Forelimb muscle (tissue), 1 donor: Measurements from ENCODE around the gene TMEM181. TPM values are rescaled to one million over a fixed set of nuclear protein-coding genes. Genes with fewer than 3 reads are reported as not detected.
"Not testable (repeated sequence)": the region's sequence is repeated elsewhere in the genome, so short reads cannot be mapped to it uniquely, and the experiment has no call there.

ENCODE experiments used
- DNase-seq: peaks from one replicate; pipeline ENCODE4 v3.0.0-alpha.2; 2013; ENCODE audit warnings: low read depth
- polyA plus RNA-seq: library from polyadenylated mRNA; unstranded; fragments of 120-200 nt; gene quantifications from one replicate; pipeline ENCODE4 v1.2.1, GENCODE V29; 2013; ENCODE audit not compliant: insufficient read length

Gene TMEM181
- polyA plus RNA-seq, 1 donor: 16.1 TPM

DNA sequence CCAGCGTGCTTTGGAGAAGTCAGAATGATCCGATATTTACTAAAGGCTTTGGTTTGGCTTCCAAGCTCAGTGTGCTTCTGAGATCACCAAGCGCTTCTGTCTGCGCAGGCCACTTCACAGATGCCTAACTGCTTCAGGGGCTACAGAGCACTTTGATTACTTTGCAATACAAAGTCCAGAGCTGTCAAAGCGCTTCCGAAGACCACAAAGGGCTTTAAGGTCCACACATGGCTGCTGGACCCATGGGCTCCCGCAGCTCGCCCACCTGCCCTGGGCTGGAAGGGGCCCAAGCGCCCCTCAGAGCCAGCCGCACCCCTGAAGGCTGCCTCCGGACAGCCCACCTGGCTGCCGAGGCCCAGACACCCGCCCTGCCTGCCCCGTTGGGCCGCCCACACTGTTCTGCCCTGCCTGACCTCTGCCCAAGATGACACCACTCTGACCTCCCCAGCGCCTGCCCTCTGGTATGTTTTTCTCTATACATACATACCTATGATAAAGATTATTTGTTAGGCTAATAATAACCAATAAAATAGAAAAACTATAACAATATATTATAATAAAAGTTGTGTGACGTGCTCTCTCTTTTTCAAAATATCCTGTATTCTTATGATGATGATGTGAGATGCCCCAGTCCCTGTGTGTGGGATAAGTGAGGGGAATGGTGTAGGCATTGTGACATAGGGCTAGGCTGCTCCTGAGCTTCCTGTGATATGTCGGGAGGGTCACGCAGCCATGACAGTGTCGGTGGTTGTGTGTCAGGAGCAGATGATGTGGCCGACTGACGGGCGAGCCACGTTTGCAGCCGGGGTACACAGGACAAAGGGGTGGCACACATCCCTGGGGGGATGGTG, 62.0 kb downstream of the TMEM181 start:
- DNase-seq: no peak

DNA sequence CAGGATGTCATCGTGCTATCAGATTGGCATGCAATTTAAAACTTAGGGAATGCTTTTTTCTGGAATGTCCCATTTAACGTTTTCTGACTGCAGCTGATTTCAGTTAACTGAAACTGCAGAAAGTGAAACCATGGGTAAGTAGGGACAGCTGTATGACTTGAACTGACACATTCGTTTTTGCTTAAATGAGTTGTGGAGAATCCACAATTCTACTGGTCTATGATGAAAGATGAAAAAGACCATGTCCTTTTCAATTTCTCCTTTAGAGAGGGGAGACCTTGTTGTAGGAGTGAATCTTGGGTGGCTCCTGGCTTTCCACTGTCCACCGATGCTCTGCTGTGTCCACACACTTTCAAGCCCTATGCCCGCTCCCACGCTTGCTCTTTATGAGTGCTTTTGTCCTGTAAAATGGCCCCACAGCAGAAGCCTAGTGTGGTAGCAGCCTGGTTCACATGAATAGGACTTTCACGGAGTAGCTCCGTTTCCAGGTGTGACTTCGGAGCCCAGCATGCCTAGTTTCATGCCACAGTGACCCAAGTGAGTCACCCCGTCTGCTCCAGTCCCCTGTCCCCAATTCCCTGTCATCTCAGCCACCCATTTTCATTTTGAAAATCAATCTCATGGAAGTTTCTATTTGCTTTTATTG, 62.8 kb downstream of the TMEM181 start:
- DNase-seq: no peak

DNA sequence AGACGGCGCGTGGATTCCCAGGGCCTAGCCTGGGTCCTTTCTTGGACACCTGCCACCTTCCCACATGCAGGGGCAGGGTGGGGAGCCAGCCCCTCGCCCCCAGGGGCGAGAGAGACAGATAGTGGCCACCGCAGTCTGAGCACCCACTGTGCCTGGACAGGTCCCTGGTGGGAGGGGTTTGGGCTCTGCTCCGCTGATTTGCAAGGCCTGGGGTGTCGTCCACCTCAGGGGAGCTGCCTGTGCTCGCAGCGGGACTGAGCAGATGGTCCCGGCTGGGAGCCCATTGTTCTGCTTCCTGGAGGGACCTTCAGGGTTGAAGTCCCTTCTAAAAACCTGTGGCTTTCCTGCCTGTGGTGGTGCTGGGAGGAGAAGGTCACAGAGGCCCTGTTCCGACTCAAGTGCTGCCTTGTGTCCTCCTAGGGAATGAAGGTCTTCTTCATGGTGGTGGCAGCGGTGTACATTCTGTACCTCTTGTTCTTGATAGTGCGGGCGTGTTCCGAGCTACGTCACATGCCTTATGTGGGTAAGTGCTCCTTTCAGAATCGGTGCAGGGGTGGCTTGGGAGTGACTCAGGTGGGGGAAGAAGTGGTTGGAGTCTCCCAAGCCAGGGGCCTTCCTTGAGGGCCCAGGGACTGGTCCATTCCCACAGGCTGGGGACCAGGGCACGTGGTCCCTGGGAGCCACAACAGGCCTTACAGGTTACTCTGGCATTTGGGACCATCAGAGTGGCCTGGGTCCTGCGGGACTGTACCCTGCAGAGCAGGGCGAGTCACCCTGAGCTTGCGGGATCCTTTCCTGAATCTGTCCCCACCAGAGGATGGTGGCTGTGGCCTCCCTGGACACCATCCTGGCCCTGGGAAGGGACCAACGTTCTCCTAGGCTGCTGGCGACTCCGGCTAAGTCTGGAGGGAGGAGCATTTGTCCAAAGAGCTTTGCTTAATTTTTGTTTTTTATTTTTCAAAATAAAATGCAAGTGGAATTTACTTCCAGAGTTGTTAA, 65.1 kb downstream of the TMEM181 start:
- DNase-seq: no peak

DNA sequence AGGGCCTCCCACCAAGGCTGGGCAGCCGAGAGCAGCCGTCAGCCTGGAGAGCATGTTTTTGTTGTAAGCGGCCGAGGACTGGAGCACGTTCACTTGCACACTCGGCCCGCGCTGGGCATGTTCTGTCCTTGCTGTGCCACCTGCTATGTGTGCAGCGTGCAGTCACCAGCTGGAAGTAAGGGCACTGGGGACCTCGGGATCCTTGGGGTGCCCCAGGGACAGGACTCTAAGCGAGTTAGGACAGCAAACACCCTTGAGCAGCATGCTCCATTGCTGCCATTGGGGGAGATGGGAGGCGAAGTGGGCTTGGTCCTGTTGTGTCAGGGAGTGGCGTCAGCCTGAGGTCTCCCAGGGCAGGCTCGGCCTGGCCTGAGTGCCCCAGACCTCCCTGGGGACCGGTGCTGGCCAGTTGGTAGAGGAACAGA, 66.0 kb downstream of the TMEM181 start:
- no peak for DNase-seq

DNA sequence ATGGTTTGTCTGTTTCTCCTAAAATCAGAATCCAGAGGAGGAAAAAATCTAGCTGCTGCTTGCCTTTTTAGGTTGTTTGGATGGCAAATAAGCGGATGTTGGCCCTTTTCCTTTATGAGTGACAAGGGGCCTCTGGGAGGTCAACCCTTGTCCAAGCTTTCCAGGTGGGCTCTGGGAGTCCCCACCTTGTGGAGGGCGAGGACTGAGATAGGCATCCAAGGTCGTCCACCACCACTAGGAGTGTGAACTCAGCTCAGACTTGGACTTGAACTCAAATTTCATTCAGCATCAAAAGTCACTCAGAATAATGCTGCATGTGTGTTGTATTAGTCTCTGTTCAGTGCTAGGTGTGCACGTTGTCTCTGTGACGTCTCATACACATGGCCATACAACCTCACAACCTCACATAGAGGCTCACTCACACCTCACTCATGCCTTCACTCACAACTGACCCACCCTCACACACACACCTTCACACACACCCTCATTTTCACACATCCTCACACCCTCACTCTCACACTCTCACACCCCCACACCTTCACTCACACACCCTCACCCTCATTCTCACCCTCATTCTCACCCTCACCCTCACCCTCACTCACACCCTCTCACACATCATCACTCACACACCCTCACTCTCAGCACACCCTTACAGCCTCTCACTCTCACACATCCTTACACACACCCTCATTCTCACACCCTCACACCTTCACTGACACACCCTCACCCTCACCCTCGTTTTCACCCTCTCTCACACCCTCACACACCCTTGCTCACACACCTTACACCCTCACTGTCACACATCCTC, 66.7 kb downstream of the TMEM181 start:
- DNase-seq: no peak

DNA sequence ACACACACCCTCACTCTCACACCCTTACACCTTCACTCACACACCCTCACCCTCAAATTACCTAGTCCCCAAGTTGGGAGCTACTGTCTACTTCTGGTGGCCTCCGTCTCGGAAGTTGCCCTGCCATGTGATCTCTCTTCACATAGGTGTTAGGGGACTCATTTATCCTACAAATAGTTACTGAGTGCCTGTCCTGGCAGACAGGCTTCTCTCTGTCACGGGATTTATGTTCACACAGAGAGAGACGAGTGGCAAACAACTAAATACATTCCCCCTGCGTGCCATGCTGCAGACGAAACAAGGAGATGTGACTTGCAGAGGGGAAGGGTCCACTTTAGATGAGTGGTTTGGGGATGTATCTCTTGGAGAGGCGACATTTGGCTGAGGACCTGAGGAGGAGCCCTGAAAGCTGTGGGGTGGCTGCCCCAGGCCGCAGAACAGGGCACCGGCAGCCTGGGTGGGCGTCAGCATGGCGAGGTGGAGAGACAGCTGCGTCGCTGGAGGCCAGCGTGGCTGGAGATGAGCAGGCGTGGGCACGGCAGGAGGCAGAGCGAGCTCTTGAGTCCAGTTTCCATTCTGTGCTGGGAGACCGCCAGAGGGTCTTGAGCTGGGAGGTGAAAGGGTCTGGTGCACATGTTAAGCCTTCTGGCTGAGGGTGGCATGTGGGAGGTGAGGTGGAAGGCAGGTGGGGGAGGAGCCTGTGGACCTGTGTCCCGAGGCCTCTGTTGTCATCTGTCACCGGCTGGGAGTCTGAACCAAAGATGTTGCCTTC, 67.5 kb downstream of the TMEM181 start:
- DNase-seq: no peak

DNA sequence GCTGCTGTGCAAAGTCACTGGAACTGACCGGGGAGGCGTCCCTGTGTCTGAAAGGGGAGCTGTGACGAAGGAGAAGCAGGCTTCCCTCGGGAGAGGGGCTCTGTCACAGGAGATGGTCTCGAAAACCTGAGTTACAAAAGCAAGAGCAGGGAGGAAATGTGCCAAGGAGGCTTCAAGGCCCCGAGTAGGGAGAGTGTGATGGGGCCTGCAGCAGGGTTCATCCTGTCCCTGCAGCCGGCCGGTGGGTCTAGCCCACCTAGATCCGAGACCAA, 68.0 kb downstream of the TMEM181 start:
- DNase-seq: no peak

DNA sequence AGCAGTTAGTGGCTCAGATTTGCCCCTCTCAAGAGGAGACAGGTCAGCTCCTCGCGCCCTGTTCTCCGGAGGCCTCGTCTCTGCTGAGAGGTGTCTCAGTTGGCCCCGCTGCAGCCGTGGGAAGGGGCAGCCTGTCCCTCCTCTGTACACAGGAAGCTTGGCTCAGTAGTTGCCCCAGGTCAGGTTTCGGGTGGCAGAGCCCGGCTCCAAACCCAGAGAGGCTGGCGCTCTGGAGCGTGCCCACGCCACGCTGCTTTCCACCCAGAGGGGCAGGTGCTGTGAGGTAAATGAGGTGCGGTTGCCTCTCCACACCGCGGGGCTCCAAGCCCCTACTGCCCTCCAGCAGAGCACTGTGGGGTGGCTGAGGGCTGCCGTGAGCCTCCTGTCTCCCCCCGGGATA, 68.7 kb downstream of the TMEM181 start:
- DNase-seq: no peak

DNA sequence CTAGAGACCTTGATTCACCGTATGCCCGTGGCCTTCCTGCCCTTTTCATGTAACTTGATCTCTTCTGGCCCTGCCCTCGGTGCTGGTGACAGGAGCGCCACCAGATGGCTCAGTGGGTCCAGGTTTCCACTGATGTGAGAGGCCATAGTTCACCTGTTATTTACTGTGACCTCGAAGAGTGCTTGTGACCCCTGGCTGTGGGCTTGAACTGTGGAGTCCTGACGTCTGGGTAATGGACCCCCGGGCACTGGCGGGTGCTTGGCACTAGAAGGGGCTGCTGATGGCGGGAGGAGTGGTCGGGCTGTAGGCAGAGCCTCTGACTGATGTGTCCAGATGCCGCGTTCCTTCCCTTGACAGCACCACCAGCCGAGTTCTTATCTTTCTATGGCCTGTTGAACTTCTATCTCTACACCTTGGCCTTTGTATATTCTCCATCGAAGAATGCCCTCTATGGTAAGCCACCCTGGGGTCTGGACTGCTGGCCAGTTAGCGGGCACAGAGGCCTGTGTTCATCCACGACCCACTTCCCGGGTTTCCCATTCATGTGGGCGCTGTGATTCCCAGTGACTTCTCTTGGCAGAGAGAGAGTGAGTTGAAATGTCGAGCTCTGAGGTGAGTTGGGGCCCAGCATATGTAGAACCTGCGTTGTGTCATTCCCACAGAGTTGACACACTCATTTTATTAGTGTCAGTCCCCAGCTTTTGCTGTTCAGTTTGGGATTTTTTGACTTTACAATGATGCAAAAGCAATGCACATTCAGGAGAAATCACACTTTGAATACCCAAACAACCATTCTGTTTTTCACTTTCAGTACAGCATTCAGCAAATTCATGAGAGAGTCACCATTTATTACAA, 69.7 kb downstream of the TMEM181 start:
- no peak for DNase-seq

DNA sequence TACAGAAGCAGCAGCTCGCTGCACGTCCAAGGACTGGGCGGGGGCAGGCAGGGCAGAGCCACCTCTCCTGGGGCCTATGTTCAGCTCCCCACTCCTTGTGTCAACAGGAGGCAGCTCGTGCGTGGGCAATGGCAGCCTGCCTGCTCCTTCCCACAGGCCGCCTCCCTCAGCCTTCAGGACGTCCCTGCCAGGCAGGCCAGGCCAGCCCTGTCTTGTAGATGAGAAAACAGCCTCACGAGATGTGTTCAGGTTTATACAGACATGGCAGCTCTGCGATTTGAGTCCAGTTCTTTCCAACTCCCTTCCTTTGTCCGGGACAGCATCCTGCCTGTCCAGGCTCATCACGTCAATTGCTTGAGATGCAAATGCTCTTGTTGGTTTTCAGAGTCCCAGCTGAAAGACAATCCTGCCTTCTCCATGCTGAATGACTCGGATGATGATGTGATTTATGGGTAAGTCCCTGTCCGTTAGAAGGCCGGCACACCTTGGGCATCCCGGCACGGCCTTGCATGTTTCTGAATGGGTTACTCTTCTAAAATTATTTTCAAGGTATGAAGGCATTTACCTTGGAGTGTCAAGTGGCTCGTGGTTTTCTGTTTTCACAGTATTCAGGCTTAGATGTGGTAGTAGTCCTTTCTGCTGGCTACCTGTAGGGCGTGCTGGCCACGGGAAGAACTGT, 71.2 kb downstream of the TMEM181 start:
- DNase-seq: no peak

DNA sequence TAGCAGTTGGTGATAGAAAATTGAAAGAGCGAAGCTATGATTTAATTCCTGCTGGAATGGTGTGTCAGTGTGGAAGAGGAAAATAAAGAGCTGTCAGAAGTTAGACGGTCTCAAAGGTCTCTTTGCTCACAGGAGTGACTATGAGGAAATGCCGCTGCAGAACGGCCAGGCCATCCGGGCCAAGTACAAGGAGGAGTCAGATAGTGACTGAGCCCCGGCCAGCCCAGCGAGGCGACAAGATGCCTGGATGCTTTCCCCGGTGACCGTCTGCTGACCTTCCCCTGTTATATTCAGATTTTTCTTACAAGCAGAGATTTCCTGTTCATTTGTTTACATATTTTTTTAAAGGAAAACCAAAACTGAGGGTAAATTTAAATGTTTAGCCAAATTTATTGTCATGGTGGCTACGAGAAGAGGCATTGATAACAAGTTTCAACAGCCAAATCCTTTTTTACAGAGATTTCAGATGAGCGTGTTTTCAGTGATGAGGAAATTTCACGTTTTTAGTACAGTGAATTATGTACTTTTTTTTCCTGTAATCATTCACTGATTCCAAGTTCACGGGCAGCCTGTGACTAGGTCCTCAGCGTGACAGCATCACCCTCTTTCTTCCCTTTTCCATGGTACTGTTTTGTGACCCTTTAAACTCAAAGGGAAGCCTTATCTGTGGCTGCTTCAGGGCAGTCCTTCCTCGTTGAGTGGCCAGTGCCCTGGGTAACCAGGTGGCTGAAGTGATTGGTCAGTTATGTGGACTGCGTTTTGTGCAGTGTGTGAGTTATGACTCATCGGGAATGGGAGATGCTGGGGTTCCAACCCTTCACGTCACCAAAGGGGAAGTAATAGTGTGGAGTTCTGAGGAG, 72.0 kb downstream of the TMEM181 start:
- DNase-seq: no peak

DNA sequence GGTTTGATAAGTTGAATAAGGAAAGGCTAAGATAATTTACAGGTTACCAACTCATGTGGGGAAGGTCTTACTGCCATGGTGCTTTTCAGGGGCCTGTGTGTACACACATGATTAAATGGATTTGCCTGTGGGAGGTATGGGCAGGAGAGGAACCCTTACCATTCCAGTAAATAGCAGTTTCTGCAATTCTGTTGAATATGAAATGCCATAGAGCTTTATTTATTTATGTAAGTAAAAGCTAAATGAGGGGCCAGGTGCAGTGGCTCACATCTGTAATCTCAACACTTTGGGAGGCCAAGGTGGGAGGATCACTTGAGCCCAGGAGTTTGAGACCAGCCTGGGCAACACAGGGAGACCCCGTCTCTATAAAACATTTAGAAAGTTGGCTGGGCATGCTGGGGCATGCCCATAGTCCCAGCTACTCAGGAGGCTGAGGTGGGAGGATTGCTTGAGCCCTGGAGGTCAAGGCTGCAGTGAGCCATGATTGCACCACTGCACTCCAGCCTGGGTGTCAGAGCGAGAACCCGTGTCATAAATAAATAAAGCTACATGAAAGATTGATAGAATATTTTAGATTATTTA, 72.7 kb downstream of the TMEM181 start:
- not testable (repeated sequence) for DNase-seq

DNA sequence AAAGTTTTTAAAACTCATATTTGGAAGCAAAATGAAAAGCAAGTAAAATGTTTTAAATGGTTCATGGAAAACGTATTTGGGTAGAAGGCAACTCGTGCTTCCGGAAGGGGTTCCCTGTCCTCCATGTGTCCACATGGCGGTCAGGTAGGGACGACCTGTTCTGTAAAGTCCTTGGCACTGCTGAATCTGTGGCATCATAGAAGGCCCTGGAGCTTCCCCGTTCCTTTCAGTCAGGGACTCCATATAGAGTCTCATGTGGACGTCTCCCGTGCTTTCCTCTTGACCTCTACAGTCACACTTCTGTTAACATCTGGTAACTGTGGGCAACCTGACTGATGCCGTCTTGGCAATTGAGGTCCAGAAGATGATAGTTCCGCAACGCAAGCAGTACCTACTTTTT, 73.2 kb downstream of the TMEM181 start:
- DNase-seq: no peak

DNA sequence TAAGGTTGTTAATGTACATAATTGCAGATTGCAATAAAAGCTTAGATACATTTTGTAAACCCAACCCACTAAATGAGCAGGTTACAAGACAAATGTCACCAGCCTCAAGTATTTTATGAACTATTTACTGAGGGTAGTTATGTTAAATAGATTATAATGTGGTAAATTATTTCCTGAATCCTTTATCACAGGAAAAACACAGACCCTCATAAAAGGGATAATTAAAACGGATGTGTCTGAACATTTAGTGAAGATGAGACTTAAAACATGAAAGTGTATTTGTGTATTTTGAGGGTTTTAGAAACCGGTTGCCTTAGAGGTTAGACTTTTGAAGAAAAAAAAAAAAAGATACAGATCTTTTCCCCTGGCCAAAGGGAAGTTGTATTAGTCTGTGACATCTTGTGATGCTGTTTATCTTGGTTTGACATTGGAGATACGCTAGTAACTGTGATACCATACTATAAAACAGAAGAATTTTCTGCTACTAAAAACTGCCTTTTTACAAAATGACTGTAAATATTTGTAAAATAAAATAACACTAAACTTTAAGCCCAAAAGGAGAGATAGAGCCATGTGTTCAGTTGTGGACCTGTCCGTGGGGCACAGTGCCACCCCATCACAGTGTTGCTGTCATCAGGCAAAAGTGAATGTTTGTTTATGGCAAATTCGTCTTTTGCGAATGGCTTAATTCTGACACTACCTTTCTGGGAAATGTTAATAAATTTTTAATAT, 75.0 kb downstream of the TMEM181 start:
- no peak for DNase-seq

DNA sequence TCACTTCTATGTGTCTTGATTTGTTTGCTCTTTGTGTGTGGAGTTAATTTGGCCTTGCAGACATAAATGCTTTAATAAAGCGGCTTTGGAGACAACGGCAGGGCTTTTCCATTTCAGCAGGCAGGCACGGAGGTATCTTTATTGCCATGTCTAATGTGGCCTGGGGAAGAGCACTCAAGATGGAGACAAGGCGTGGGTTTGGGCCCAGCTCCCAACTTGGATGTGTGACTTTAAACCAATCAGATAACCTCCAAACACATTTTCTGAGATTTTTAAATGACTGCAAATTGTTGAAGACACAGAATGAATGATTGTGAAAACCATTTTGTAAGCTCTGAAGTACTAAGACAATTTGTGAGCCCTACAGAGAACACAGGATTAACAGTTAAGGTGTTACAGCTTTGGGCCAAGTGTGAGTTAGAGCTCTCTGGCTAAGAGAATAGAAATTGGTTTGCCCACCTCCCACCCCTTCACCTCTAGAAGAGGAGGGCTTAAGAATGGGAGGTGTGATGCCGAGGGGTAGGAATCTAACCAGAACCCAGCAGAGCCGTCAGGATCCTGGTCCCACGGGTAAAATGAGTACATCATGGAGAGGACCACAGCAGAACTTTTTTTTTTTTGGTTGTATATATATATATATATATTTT, 75.7 kb downstream of the TMEM181 start:
- no peak for DNase-seq

DNA sequence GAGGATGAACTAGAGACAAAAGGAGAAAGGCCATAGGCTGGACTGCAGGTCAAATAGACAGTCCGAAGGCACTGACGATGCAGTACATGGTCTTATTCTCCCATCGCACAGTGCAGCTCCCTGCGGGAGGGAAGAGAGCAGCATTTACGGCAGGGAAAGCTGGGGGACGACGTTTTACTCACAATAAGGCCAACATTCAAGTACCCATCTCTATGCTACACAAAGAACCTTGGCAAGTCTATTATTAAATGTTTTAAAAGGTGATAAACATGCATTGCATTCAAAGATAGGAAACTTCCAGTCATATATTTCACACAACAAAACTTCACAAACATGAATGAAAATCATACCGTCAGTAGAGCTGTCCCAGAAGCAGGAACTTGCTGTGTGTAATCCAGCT, 76.9 kb downstream of the TMEM181 start:
- DNase-seq: no peak
